Measurements from ENCODE around the gene NOSTRIN.

- TF ChIP-seq CTCF (IDR thresholded peaks at IDR 0.05 in 4 of 5, conservative IDR thresholded peaks at IDR 0.05 in 1 of 5), result no peak
- no peak for TF ChIP-seq POLR2A (IDR thresholded peaks at IDR 0.05)
These were observed 31.6 kb upstream of the NOSTRIN start for GRCh38 chr2:168770796-168771195.

Measured in gastrocnemius medialis (tissue), 4 donors.